Urinary bladder (tissue), 4 donors: ENCODE data around the gene PARD6G. TPM values are rescaled to one million over a fixed set of nuclear protein-coding genes. Genes with fewer than 3 reads are reported as not detected.

Experiments used
- DNase-seq: peaks from one replicate; pipeline ENCODE4 v3.0.0-alpha.2; 2015; ENCODE audit errors: extremely low spot score
- H3K27ac ChIP-seq: one replicate; pipeline ENCODE4 v1.5.1; 2013; ENCODE audit warnings: low read depth, mild to moderate bottlenecking, moderate library complexity
- H3K36me3 ChIP-seq: one replicate; pipeline ENCODE4 v1.6.1; 2013; ENCODE audit warnings: mild to moderate bottlenecking, moderate library complexity; ENCODE audit not compliant: insufficient read depth
- H3K4me1 ChIP-seq: one replicate; pipeline ENCODE4 v1.6.1; 2013; ENCODE audit warnings: mild to moderate bottlenecking, moderate library complexity; ENCODE audit not compliant: insufficient read depth
- H3K4me3 ChIP-seq: one replicate; pipeline ENCODE4 v1.5.1; 2013; ENCODE audit warnings: low read depth, low read length
- whole genome bisulfite sequencing: extraction: QIAGEN DNeasy Blood & Tissue Kit; methylation state at CpG from one replicate; pipeline ENCODE4 v1.1.7; 2013; 5-methylcytosine and 5-hydroxymethylcytosine counted together
- polyA plus RNA-seq: library from polyadenylated mRNA; stranded (reverse); fragments of 200-250 nt; gene quantifications from one replicate; pipeline ENCODE4 v1.2.3, GENCODE V29; 2013
- total RNA-seq: library from RNA; depleted of rRNA; stranded (reverse); fragments of >200 nt; gene quantifications from one replicate; pipeline ENCODE4 v1.2.3, GENCODE V29; 2014
- donor health status: healthy with polysubstance abuse.
- donor health status: healthy.

Gene PARD6G
- total and polyA plus RNA-seq, 2 donors, result 5.9 to 14.0 TPM

DNA sequence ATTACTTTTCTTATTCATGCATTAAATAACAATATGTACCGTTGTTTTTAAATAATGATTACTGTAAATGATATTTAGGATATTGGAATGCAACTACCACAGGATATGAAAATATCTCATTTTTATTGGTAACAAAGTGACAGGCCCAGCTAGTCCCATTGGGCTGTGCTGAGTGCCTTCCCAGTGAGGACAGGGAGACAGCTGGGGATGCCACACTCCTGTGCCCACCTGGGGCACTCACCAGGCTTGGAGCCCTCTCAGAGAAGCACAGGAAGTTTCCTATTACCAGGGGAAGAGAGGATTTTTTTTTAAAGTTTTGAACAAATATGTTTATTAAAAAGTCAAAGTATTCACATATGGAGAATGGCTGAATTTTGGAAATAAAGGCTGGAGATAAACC is 48.9 kb downstream of the PARD6G start:
- WGBS, result 75% methylated on average over 1 of the region's 1 CpG
- DNase-seq, result no peak
- H3K36me3 ChIP-seq, result no peaks in the 10 kb centered on the region
- no peak overlapping the region for H3K27ac ChIP-seq
- no peak overlapping the region for H3K4me3 ChIP-seq
- H3K4me1 ChIP-seq, result no peaks in the 10 kb centered on the region

GRCh38 chr18:80197528-80197927 is 49.8 kb downstream of the PARD6G start:
- no peaks in the 10 kb centered on the region for H3K4me1 ChIP-seq
- DNase-seq, result no peak
- H3K36me3 ChIP-seq, result no peaks in the 10 kb centered on the region
- WGBS, result 64% methylated on average over 4 of the region's 4 CpGs
- H3K4me3 ChIP-seq, result no peak overlapping the region
- H3K27ac ChIP-seq, result no peak overlapping the region

- no peak for DNase-seq
- H3K36me3 ChIP-seq, result no peaks in the 10 kb centered on the region
- 51% methylated on average over 13 of the region's 13 CpGs for WGBS
- H3K27ac ChIP-seq, result no peak overlapping the region
- no peak overlapping the region for H3K4me3 ChIP-seq
- no peaks in the 10 kb centered on the region for H3K4me1 ChIP-seq
Observed at GRCh38 chr18:80196528-80197320, 50.6 kb downstream of the PARD6G start.

- Histone ChIP-seq H3K4me1 (no peaks in the 10 kb centered on the region), H3K27ac (no peak overlapping the region), H3K4me3 (no peak overlapping the region), H3K36me3 (no peaks in the 10 kb centered on the region)
- no peak for DNase-seq
- WGBS, result 81% methylated on average over 15 of the region's 15 CpGs
Observed at GRCh38 chr18:80194874-80195570, 52.3 kb downstream of the PARD6G start.

DNA sequence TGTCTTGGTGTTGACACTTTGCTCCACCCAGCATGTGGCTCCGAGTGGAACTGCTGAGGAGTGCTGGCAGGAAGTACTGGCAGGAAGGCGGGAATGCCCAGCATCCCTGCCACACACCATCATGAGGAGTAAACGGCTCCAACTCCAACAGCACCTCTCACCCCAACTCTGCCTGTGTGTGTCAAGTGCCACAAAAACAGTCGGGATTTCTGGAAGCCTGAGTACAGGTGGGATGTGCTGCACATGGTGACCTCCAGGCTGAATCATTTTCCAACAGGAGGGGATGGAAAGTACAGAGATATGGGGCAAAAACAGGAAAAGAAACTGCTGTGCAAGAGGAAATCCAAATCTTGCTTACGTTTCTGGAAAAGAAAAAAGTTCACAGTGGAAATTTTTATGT is 53.6 kb downstream of the PARD6G start:
- no peak for DNase-seq
- WGBS, result 67% methylated on average over 5 of the region's 5 CpGs

DNA sequence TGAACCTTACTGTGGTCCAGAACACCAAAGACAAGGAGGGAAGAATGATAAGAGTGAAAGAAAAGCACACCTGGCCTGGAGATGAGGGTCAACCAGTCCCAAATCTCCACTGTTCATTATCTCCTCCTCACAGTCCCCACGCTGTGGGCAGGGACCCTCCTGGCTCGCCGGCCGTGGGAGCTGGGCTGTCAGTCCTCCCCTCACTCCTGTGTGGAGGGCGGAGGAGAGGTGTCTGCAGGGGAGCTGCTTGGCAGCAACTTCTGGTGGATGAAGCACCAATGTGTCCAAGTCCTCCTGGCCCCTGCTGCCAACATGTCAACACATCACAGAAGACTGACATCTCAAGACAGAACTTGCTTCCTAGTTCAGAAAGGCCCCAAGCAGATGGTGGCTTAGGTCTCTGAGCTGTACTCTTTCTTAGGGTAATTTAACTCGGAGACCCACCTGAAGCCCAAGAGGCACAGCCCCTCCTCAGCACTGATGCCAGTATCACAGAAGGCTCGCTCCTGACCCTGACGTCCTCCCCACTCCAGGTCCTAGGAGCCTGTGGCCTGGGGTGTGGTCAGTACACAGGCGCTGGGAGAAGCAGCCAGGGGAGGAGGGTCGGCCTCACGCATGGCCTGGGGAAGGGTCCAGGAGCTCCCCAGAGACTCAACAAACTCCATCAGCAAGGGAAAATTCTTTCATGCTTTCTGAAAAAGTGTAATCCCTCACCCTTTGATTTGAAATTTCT is 54.5 kb downstream of the PARD6G start:
- no peak for DNase-seq
- Histone ChIP-seq H3K36me3 (no peaks in the 10 kb centered on the region), H3K4me1 (no peaks in the 10 kb centered on the region), H3K27ac (no peak overlapping the region), H3K4me3 (no peak overlapping the region)
- 93% methylated on average over 11 of the region's 11 CpGs for WGBS

More for the DNA sequence above, 53.6 kb downstream of the PARD6G start:
- Histone ChIP-seq H3K36me3 (no peaks in the 10 kb centered on the region), H3K4me1 (no peaks in the 10 kb centered on the region), H3K4me3 (no peak overlapping the region), H3K27ac (no peak overlapping the region)

DNA sequence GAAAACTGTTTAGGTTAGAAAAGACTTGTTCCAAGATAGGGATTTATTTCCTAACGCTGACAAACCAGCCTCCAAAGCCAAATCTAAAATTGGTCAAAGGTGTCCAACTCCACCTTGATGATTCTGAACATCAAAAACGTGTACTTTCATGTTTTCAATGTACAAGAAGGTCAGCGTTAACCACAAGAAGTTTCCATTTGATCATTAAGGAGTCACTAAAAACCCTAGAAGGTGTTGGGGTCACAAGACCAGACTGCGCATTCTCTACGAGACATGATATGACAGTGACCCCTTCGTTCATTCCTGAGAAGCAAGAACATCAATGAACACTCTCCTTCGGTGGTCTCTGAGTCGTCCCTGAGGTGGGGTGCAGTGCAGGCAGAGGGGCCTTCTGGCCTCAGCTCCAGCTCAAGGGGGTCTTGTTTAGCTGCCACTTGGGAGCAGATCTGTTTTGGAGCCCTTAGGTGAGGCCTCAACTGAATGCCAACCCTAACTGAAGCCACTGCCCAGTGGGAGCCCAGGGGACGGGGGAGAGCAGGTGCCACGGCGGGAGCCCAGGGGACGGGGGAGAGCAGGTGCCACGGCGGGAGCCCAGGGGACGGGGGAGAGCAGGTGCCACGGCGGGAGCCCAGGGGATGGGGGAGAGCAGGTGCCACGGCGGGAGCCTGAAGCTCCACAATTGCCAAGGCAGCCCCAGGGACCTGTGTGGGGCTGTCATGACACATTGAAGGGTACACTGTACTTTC is 55.2 kb downstream of the PARD6G start:
- no peaks in the 10 kb centered on the region for H3K36me3 ChIP-seq
- DNase-seq, result no peak
- no peak overlapping the region for H3K27ac ChIP-seq
- H3K4me3 ChIP-seq, result no peak overlapping the region
- WGBS, result 88% methylated on average over 19 of the region's 19 CpGs
- no peaks in the 10 kb centered on the region for H3K4me1 ChIP-seq

- Histone ChIP-seq H3K36me3 (no peaks in the 10 kb centered on the region), H3K4me3 (no peak overlapping the region), H3K27ac (no peak overlapping the region), H3K4me1 (no peaks in the 10 kb centered on the region)
- WGBS, result 86% methylated on average over 5 of the region's 5 CpGs
- no peak for DNase-seq
Observed at GRCh38 chr18:80191264-80191663, 56.0 kb downstream of the PARD6G start.

- no peaks in the 10 kb centered on the region for H3K36me3 ChIP-seq
- WGBS, result 94% methylated on average over 5 of the region's 5 CpGs
- no peaks in the 10 kb centered on the region for H3K4me1 ChIP-seq
- no peak overlapping the region for H3K4me3 ChIP-seq
- no peak overlapping the region for H3K27ac ChIP-seq
- no peak for DNase-seq
Observed at GRCh38 chr18:80190311-80190710, 57.0 kb downstream of the PARD6G start.

DNA sequence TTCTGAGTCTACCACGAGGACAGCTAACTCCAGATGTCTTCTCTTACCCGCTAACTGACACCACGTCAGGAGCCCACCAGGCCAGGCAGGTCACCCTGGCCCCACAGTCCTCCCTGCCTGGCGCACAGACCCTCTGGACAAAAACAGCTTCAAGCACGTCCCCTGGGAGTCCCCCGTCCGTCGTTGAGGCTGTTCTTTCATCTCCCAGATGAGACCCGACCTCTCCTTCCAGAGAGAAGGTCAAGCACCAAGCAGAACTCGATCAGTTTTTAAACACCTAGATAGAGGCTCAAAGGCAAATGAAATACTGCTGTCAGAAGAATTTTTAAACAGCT is 57.8 kb downstream of the PARD6G start:
- DNase-seq, result no peak
- Histone ChIP-seq H3K36me3 (no peaks in the 10 kb centered on the region), H3K4me1 (no peaks in the 10 kb centered on the region), H3K27ac (no peak overlapping the region), H3K4me3 (no peak overlapping the region)
- WGBS, result 88% methylated on average over 10 of the region's 10 CpGs

GRCh38 chr18:80188643-80189530 is 58.4 kb downstream of the PARD6G start:
- Histone ChIP-seq H3K4me3 (no peak overlapping the region), H3K4me1 (no peaks in the 10 kb centered on the region), H3K36me3 (no peaks in the 10 kb centered on the region), H3K27ac (no peak overlapping the region)
- 91% methylated on average over 20 of the region's 20 CpGs for WGBS
- DNase-seq, result no peak

DNA sequence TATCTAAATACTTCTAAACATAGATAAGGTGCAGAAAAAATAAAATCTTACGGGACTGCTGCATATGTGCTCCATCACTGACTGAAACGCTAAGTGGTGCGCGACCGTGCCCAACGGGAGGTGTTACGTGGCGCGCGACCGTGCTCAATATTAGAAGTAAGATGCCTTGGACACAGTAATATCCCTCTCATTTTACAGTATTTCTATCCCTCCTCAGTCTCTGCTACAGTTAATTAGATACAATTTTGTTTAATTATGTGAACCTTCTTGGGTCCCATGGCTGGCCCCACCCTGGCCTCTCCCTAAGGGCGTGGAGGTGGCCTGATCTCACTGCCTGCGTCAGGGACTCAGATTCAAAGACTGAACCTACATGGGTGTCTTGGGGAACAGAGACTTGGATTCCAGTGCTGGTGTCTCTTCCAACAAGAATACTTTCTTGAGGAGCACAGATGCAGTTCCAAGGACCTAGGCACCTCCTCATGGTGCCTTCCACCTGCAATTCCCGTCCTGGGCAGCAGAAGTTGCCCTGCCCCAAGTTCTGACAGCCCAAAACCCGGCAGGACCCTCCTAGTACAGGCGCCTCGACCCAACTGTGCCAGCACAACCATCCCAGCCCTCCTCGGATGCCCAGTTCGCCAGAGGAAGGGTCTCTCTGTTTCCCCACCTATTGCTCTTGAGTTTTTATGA is 59.2 kb downstream of the PARD6G start:
- no peaks in the 10 kb centered on the region for H3K36me3 ChIP-seq
- 96% methylated on average over 19 of the region's 19 CpGs for WGBS
- DNase-seq, result no peak
- H3K4me1 ChIP-seq, result no peaks in the 10 kb centered on the region
- H3K4me3 ChIP-seq, result no peak overlapping the region
- no peak overlapping the region for H3K27ac ChIP-seq
